Tibial artery (tissue), 4 donors: ENCODE results near the gene STAP1.
"Not testable (repeated sequence)": the region's sequence is repeated elsewhere in the genome, so short reads cannot be mapped to it uniquely, and the experiment has no call there.

Experiments used
- DNase-seq, 2 donors: peaks; one replicate each; pipeline ENCODE4 v3.0.0-alpha.2; 2019
- H3K27ac ChIP-seq, 2 donors: fragments of 200-600 bp; sonication (generic) in 1 of 2; 1 replicate in 1 of 2; 2 replicates in 1 of 2; pipeline ENCODE4 v1.5.1; 2018 to 2019; ENCODE audit warnings: mild to moderate bottlenecking in 1 of 2
- H3K27me3 ChIP-seq, 2 donors: fragments of 200-600 bp; sonication (generic) in 1 of 2; one replicate each; pipeline versions ENCODE4 v1.5.1 to v1.6.0; 2016 to 2019
- H3K36me3 ChIP-seq, 3 donors: fragments of 200-600 bp; sonication (generic) in 2 of 3; one replicate each; pipeline ENCODE4 v1.5.1; 2016 to 2019; ENCODE audit warnings: mild to moderate bottlenecking in 2 of 3
- H3K4me1 ChIP-seq, 4 donors: fragments of 200-600 bp; sonication (generic) in 2 of 4; 1 replicate in 3 of 4; 2 replicates in 1 of 4; pipeline ENCODE4 v1.5.1; 2016 to 2019
- H3K4me3 ChIP-seq, 2 donors: fragments of 200-600 bp; sonication (generic) in 1 of 2; 1 replicate in 1 of 2; 2 replicates in 1 of 2; pipeline ENCODE4 v1.5.1; 2018 to 2019; ENCODE audit warnings: mild to moderate bottlenecking in 2 of 2
- H3K9me3 ChIP-seq, 3 donors: fragments of 200-600 bp; sonication (generic) in 1 of 3; one replicate each; pipeline ENCODE4 v1.5.1; 2016 to 2019
- intact Hi-C: fragments of 100-400 bp; cut with DNase I; formaldehyde crosslinking; loops from one replicate; pipeline ENCODE4 v1.15.0; 2023; ENCODE audit warnings: low total_unique reads
- TF ChIP-seq, protein P1 (sequence below), 2 experiments: fragments of 200-600 bp in 1 of 2; fragments of 450-650 bp in 1 of 2; IDR thresholded peaks; one replicate each; pipeline ENCODE4 v1.5.1; 2017 to 2019; ENCODE audit warnings: antibody characterized with exemption in 2 of 2, mild to moderate bottlenecking in 1 of 2, moderate library complexity in 1 of 2

The STAP1 gene

GRCh38 chr4:67549123-67549522 is 9.4 kb upstream of the STAP1 start:
- H3K27me3 ChIP-seq: no peaks in the 10 kb centered on the region
- no peak for DNase-seq
- no peak overlapping the region for H3K4me3 ChIP-seq
- H3K9me3 ChIP-seq: no peaks in the 10 kb centered on the region
- H3K27ac ChIP-seq: no peak overlapping the region
- H3K4me1 ChIP-seq: peaks cover 0 to 14% (median 0%) of the 10 kb centered on the region in 4 donors
- intact Hi-C loops: no loop called here
- H3K36me3 ChIP-seq: no peaks in the 10 kb centered on the region
- TF ChIP-seq, protein P1, sequence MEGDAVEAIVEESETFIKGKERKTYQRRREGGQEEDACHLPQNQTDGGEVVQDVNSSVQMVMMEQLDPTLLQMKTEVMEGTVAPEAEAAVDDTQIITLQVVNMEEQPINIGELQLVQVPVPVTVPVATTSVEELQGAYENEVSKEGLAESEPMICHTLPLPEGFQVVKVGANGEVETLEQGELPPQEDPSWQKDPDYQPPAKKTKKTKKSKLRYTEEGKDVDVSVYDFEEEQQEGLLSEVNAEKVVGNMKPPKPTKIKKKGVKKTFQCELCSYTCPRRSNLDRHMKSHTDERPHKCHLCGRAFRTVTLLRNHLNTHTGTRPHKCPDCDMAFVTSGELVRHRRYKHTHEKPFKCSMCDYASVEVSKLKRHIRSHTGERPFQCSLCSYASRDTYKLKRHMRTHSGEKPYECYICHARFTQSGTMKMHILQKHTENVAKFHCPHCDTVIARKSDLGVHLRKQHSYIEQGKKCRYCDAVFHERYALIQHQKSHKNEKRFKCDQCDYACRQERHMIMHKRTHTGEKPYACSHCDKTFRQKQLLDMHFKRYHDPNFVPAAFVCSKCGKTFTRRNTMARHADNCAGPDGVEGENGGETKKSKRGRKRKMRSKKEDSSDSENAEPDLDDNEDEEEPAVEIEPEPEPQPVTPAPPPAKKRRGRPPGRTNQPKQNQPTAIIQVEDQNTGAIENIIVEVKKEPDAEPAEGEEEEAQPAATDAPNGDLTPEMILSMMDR (IDR thresholded peaks at IDR 0.05): no peak

GRCh38 chr4:67550451-67550850 is 8.1 kb upstream of the STAP1 start:
- Histone ChIP-seq H3K9me3 (no peaks in the 10 kb centered on the region), H3K4me3 (no peak overlapping the region), H3K27ac (no peak overlapping the region), H3K4me1 (peaks cover 0 to 11% (median 0%) of the 10 kb centered on the region in 4 donors), H3K27me3 (no peaks in the 10 kb centered on the region), H3K36me3 (no peaks in the 10 kb centered on the region)
- intact Hi-C loops: no loop called here
- TF ChIP-seq, protein P1 (IDR thresholded peaks at IDR 0.05): no peak
- DNase-seq: no peak

DNA sequence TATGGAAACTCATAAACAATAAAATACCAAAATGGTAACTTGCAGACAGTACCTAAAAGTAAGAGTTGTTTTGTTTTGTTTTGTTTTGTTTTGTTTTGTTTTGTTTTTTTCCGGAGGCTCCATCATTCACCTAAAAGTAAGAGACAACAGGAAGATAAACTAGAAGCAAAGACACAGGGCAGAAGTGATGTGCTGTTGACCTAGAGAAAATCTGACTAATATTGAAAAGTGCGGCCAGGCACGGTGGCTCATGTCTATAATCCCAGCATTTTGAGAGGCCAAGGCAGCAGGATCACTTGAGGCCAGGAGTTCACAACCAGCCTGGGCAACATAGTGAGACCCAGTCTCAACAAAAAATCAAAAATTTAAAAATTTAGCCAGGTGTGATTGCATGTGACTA is 7.7 kb upstream of the STAP1 start:
- H3K36me3 ChIP-seq: no peaks in the 10 kb centered on the region
- TF ChIP-seq, protein P1 (IDR thresholded peaks at IDR 0.05): no peak
- H3K4me1 ChIP-seq: peaks cover 0 to 11% (median 0%) of the 10 kb centered on the region in 4 donors
- DNase-seq: no peak
- H3K4me3 ChIP-seq: no peak overlapping the region
- H3K27me3 ChIP-seq: no peaks in the 10 kb centered on the region
- H3K9me3 ChIP-seq: no peaks in the 10 kb centered on the region
- intact Hi-C loops: no loop called here
- no peak overlapping the region for H3K27ac ChIP-seq

- H3K4me1 ChIP-seq, intact Hi-C loops, H3K9me3 ChIP-seq, H3K27me3 ChIP-seq, H3K36me3 ChIP-seq, DNase-seq, H3K4me3 ChIP-seq, H3K27ac ChIP-seq: not testable (repeated sequence)
These were observed 6.3 kb upstream of the STAP1 start for GRCh38 chr4:67552146-67552792.

DNA sequence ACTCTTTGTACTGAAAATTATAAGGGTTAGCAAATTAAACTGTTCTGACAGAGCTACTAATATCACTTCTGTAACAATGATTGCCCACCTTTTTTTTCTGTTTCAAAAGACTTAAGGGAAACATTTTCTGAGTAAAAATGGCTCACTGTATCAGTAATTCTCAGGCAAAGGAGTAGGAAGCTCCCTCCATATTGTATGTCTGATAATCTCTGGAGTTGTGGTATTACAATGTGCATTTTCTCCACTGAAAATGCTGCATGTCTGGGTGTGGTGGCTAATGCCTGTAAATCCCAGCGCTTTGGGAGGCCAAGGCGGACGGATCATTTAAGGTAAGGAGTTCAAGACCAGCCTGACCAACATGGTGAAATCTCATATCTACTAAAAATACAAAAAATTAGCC is 4.4 kb upstream of the STAP1 start:
- no peak for DNase-seq
- H3K9me3 ChIP-seq: no peaks in the 10 kb centered on the region
- no peaks in the 10 kb centered on the region for H3K4me1 ChIP-seq
- H3K27me3 ChIP-seq: no peaks in the 10 kb centered on the region
- no peaks in the 10 kb centered on the region for H3K36me3 ChIP-seq
- intact Hi-C loops: no loop called here
- no peak overlapping the region for H3K4me3 ChIP-seq
- TF ChIP-seq, protein P1 (IDR thresholded peaks at IDR 0.05): no peak
- no peak overlapping the region for H3K27ac ChIP-seq

DNA sequence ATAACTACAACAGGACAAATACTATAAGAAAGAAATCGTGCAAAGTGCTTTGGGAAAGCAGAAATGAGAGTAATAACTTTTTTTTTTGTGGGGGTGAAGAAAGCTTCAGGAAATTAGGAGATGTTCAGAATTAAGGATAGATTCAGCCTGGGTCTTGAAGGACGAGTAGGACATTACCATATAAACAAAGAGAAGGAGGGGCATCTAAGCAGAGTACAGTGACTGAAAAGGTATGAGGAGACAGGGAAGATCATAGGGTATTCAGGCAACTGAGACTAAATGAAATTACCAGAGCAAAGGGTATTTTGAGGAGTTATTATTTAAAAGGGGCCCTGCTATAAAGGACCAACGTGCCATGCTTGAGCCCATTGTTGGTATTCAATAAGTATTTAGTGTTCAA is 3.1 kb upstream of the STAP1 start:
- H3K27me3 ChIP-seq: no peaks in the 10 kb centered on the region
- H3K36me3 ChIP-seq: no peaks in the 10 kb centered on the region
- no peak overlapping the region for H3K27ac ChIP-seq
- TF ChIP-seq, protein P1 (IDR thresholded peaks at IDR 0.05): no peak
- intact Hi-C loops: no loop called here
- no peak overlapping the region for H3K4me3 ChIP-seq
- no peaks in the 10 kb centered on the region for H3K9me3 ChIP-seq
- no peaks in the 10 kb centered on the region for H3K4me1 ChIP-seq
- DNase-seq: no peak
